ENCODE results near the gene ADCYAP1R1.

- no peak for TF ChIP-seq CTCF (IDR thresholded peaks at IDR 0.05; ENCODE audit: poor library complexity, severe bottlenecking)
- TF ChIP-seq MXI1 (conservative IDR thresholded peaks at IDR 0.05; ENCODE audit: poor library complexity, severe bottlenecking): no peak
- TF ChIP-seq POLR2AphosphoS5 (IDR thresholded peaks at IDR 0.05): no peak
- no peak for TF ChIP-seq TAF1 (IDR thresholded peaks at IDR 0.05; ENCODE audit: low read depth)
- no peak for TF ChIP-seq REST (IDR thresholded peaks at IDR 0.05; ENCODE audit: borderline replicate concordance)
- no peak for TF ChIP-seq SMC3 (conservative IDR thresholded peaks at IDR 0.05; ENCODE audit: poor library complexity)
- no peak for TF ChIP-seq EZH2 (IDR thresholded peaks at IDR 0.05; ENCODE audit: borderline replicate concordance, insufficient read depth, low read length, poor library complexity, severe bottlenecking)
Observed at GRCh38 chr7:31019509-31019908, 32.6 kb upstream of the ADCYAP1R1 start.

Data from neural cell (in vitro differentiated cells).